HG02588 (cell line): Measurements from ENCODE around the gene REV3L.
"Not testable (repeated sequence)": the region's sequence is repeated elsewhere in the genome, so short reads cannot be mapped to it uniquely, and the experiment has no call there.

Experiments used
- ATAC-seq: cut with Tn5 transposase; IDR thresholded peaks from one replicate; pipeline ENCODE4 v1.9.1; 2021; ENCODE audit warnings: mild to moderate bottlenecking, moderate library complexity; ENCODE audit not compliant: unreplicated experiment

The REV3L gene

GRCh38 chr6:111482959-111483735, at the start of gene REV3L:
REV3L (minus strand) TSS chr6:111483218; CDS start chr6:111482888, 330 bp downstream.
- ATAC-seq, result peak; percentile 33

DNA sequence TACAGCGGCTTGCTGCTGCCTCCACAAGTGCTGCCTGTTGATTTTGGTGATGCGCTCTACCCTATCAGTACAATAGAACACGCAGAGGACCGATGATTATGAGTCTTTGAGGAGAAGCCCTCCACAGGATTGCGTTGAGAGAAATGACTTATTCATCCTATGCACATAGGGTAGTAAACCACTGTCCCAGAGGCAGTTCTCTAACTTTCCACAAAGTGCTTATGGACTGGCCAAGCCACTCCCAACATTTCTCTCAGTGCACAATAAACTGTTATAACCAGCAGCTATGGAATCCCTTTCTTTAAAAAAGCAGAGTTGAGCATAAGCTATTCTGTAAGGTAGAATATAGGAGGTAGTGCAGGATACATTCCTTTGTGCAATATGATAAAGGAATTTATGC, 48.2 kb upstream of the REV3L start:
- ATAC-seq, result no peak

DNA sequence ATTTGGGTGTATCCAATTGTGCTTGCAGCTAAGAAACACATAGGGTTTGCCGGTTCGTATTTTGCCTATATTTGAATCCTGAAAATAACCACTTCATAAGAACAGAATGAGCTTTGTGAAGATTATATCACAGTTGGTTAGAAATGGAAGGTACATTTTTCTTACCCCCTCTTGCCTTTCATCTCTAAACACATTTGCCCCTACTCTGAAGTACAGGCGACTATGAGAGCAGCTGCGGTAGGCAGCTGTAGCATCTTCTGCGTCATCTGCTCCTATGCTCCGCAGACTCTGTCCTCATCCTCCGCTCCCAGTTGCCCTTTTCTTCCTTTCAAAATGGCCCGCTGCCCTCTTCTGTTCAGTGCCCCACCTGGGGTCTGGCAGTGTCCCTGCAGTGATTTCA, 47.6 kb upstream of the REV3L start:
- ATAC-seq, result no peak

GRCh38 chr6:111530218-111530617, 47.2 kb upstream of the REV3L start:
- no peak for ATAC-seq

DNA sequence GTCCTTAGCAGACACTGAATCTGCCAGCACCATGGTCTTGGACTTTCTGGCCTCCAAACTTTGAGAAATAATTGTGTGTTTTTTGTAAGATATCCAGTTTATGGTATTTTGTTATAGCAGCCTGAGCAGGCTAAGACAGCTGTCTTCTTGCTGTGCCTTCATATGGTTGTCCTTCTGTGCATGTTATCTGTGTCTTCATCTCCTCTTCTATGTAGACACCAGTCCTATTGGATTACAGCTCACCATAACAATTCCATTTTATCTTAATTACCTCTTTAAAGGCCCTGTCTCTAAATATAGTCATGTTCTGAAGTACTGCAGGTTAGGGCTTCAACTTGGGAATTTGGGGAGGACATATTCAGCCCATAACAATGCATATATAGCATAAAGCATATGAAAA, 44.3 kb upstream of the REV3L start:
- ATAC-seq, result no peak

- no peak for ATAC-seq
These were observed 41.7 kb upstream of the REV3L start for GRCh38 chr6:111524735-111525134.

GRCh38 chr6:111524252-111524651, 41.2 kb upstream of the REV3L start:
- ATAC-seq, result no peak

DNA sequence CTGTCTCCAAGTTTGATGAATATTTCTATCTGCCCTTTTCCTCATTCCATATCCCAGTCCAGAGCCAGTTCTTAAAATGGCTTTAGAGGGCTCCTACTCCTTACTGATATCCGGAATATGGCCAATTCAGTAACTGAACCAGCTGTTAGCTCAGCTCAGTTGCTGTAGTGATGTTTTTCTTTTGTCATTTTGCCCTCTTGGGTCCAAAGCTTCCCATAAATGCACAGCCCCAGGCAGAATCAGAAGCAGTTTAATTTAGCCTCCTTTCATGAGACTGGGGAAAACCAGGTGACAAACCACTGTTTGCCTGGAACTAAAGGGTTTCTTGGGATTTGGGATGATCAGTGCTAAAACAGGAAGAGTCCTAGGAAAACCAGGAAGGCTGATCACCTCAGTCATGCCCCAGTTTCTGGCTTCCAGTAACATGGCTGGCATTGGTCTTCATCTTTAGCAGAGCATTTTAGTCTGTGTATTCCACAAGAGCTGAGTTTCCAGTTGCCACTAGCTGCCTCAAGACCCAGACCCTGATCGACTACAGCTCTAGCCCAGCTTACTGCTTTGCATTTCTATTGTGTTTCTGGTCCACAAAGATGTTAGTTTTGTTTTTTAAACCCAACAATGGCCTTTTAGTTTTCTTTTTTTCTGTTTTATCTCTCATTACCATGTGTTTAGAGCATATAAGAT, 40.6 kb upstream of the REV3L start:
- no peak for ATAC-seq

DNA sequence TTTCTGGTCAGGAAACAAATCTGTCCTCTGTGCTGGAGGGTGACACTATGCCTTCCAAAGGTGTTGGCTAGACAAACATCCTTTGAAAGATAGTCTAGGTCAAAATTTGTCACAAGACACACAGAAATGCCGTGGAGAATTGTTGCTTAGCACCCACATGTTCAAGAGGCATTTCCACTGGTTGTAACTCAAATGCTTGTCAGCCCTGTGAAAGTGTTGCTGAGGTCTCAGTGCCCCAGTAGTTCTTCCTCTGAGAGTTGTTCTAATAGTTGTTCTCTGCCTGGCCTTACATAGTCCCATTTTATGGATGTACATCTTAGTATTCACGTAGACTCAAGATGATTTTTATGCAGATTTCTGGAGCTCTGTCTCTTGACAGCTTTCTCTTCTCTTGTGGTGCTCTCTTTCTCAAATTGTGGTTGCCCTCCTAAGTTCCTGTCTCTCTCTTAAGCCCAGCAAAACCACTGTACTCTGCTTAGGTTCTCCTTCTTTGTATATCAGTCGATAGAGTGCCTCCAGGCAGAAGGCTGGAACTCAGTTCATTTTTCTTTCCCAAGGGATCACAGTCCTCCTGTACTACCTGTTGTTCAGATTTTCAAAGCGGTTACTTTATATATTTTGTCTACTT, 39.5 kb upstream of the REV3L start:
- no peak for ATAC-seq

DNA sequence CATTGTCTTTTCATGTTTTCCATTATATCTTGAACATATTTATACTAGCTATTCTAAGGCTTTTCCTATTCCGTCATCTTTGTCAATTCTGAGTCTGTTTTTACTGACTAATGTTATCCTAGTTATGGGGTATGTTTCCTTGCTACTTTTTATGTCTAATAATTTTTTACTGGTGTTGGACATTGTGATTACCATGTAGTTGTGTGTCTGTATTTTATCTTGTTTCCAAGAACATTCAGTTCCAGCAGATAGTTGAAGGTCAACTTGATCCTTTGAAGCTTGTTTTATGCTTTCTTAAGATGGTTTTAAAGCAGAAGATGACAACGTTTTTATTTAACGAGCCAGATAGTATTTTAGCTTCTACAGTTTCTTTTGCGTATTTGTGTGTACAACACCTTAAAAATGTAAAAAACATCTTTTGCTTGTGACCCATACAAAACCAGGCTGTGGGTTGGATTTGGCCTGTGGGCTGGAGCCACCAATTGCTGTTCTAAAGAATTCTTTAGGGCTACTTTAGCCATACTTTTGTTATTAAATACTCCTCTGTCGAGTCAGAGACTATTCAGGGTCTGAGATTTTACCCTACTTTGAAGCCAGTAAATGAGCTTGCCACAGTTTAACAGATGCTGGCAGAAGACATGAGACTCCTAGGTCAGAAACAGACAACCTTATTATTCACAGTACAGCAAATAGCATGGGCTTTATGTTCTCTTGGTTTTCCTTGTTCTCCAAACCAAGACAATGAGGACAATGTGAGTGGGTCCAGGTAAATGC, 38.7 kb upstream of the REV3L start:
- ATAC-seq, result no peak

GRCh38 chr6:111520524-111520923, 37.5 kb upstream of the REV3L start:
- no peak for ATAC-seq

- ATAC-seq, result no peak
These were observed 34.9 kb upstream of the REV3L start for GRCh38 chr6:111517965-111518364.

DNA sequence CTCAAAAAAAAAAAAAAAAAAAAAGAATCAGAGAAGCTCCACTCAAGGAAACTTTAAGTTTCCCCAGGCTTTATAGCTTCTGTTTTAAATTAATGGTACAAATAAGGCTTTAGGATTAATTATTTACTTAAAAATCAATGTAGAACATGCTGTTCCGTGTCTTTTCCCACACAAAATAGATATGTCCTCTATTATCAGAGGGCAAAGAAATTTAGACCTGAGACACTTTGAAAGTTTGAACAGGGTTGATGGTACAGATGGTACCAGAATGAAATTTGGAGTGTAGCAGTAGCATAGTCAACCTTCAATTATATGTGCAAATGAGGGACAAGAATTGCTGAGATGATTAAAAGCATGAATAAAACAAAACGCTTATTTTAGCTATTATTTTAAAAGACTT, 32.2 kb upstream of the REV3L start:
- no peak for ATAC-seq

GRCh38 chr6:111514531-111514930, 31.5 kb upstream of the REV3L start:
- not testable (repeated sequence) for ATAC-seq

GRCh38 chr6:111507219-111507618, 24.2 kb upstream of the REV3L start:
- ATAC-seq, result not testable (repeated sequence)

DNA sequence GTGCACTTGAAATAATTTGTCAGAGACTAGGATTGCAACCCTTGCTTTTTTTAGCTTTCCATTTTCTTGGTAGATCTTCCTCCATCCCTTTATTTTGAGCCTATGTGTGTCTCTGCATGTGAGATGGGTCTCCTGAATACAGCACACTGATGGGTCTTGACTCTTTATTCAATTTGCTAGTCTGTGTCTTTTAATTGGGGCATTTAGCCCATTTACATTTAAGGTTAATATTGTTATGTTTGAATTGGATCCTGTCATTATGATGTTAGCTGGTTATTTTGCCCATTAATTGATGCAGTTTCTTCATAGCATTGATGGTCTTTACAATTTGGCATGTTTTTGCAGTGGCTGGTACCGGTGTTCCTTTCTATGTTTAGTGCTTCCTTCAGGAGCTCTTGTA, 22.5 kb upstream of the REV3L start:
- ATAC-seq, result not testable (repeated sequence)

GRCh38 chr6:111503660-111504059, 20.6 kb upstream of the REV3L start:
- ATAC-seq, result no peak

GRCh38 chr6:111503194-111503593, 20.2 kb upstream of the REV3L start:
- ATAC-seq, result no peak

DNA sequence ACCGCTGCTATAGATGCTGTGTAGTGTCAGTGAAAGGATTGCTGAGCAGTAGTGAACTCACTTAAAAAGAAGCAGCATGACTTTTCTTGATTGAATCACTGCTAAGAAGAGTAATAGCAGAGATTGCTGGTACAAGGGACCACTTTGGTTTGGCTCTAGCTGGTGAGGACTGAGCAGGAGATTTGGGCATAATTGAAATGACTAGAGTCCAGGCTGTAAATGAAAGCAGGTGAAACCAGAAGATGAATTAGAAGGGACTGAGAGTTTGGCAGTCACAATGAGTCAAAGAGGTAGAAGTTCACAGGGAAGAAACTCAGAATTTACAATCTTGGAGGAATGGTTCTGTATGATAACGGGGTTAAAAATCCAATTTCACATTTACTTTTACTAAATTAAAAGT, 19.1 kb upstream of the REV3L start:
- no peak for ATAC-seq

- ATAC-seq, result no peak
These were observed 16.3 kb upstream of the REV3L start for GRCh38 chr6:111499269-111499793.
